Measurements from ENCODE around the gene SPRED3. TPM values are rescaled to one million over a fixed set of nuclear protein-coding genes. Genes with fewer than 3 reads are reported as not detected.

Gene SPRED3
- total and polyA plus RNA-seq, 9 of the 15 experiments (the other 6 are each of a cell fraction or from before 2014, with no cell fraction given), result 0.05 to 1.3 (median 0.36) TPM

GRCh38 chr19:38387550-38388348 lies 748 bp upstream of the SPRED3 start, which contains the start of gene GGN (continued):
- TF ChIP-seq E2F3 (CRISPR knock-in tag; IDR thresholded peaks at IDR 0.05), result no peak
- TF ChIP-seq ZNF551 (CRISPR knock-in tag; IDR thresholded peaks at IDR 0.05), result no peak
- peak; percentile 35; the same call in 1 of the 2 replicates for TF ChIP-seq RBFOX2 (IDR thresholded peaks at IDR 0.05; ENCODE audit: low read depth, low read length)
- peak; percentile 81; the same call in 1 of the 2 replicates for TF ChIP-seq EGR1 (conservative IDR thresholded peaks at IDR 0.05)
- TF ChIP-seq ZNF785 (CRISPR knock-in tag; IDR thresholded peaks at IDR 0.05), result no peak
- TF ChIP-seq ZNF408 (CRISPR knock-in tag; IDR thresholded peaks at IDR 0.05; ENCODE audit: low read depth), result no peak
- peak; percentile 45; the same call in 1 of the 2 replicates for TF ChIP-seq CREM (IDR thresholded peaks at IDR 0.05; ENCODE audit: low read depth)
- peak; percentile 58 for TF ChIP-seq ZFX (CRISPR knock-in tag; IDR thresholded peaks at IDR 0.05)
- TF ChIP-seq ZNF518B (CRISPR knock-in tag; IDR thresholded peaks at IDR 0.05), result no peak
- no peak for TF ChIP-seq CUX1 (CRISPR knock-in tag; IDR thresholded peaks at IDR 0.05)
- no peak for TF ChIP-seq KDM5B (IDR thresholded peaks at IDR 0.05; ENCODE audit: insufficient replicate concordance, low read depth, low read length)
- TF ChIP-seq HMGN3 (IDR thresholded peaks at IDR 0.05; ENCODE audit: borderline replicate concordance, extremely low read depth, insufficient read length, low read depth, low read length), result peak; percentile 68
- no peak for TF ChIP-seq ZNF140 (CRISPR knock-in tag; IDR thresholded peaks at IDR 0.05)
- TF ChIP-seq, protein P1, sequence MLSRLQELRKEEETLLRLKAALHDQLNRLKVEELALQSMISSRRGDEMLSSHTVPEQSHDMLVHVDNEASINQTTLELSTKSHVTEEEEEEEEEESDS (CRISPR knock-in tag; IDR thresholded peaks at IDR 0.05), result no peak
- TF ChIP-seq, protein P2, sequence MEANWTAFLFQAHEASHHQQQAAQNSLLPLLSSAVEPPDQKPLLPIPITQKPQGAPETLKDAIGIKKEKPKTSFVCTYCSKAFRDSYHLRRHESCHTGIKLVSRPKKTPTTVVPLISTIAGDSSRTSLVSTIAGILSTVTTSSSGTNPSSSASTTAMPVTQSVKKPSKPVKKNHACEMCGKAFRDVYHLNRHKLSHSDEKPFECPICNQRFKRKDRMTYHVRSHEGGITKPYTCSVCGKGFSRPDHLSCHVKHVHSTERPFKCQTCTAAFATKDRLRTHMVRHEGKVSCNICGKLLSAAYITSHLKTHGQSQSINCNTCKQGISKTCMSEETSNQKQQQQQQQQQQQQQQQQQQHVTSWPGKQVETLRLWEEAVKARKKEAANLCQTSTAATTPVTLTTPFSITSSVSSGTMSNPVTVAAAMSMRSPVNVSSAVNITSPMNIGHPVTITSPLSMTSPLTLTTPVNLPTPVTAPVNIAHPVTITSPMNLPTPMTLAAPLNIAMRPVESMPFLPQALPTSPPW (CRISPR knock-in tag; IDR thresholded peaks at IDR 0.05), result peak; percentile 70
